Stomach (tissue), 4 donors: ENCODE measurements around the gene ASXL2.

ENCODE experiments used
- CTCF ChIP-seq, 7 experiments: fragments of 450-650 bp in 4 of 7; fragments of 200-600 bp in 3 of 7; sonication (generic) in 3 of 7; IDR thresholded peaks; one replicate each; pipeline ENCODE4 v1.5.1; 2016 to 2019; ENCODE audit warnings: antibody characterized with exemption in 7 of 7, control low read depth in 2 of 7, mild to moderate bottlenecking in 1 of 7
- POLR2A ChIP-seq, 4 donors: fragments of 450-650 bp; IDR thresholded peaks; one replicate each; pipeline ENCODE4 v1.6.1; 2016; ENCODE audit warnings: antibody characterized with exemption in 4 of 4, control low read depth in 2 of 4, mild to moderate bottlenecking in 1 of 4, moderate library complexity in 1 of 4
- POLR2AphosphoS5 ChIP-seq, 3 donors: sonication (generic); formaldehyde crosslinking; IDR thresholded peaks; one replicate each; pipeline ENCODE4 v1.6.1; 2016; ENCODE audit warnings: antibody characterized with exemption in 3 of 3

GRCh38 chr2:25853038-25853638 is 25.1 kb downstream of the ASXL2 start:
- no peak for TF ChIP-seq CTCF (IDR thresholded peaks at IDR 0.05)
- TF ChIP-seq POLR2AphosphoS5 (IDR thresholded peaks at IDR 0.05): no peak
- no peak for TF ChIP-seq POLR2A (IDR thresholded peaks at IDR 0.05)
